Uterus (tissue), 4 donors: ENCODE data around the gene DBNDD2. TPM values are rescaled to one million over a fixed set of nuclear protein-coding genes. Genes with fewer than 3 reads are reported as not detected.

ENCODE experiments used
- DNase-seq, 2 donors: peaks; one replicate each; pipeline ENCODE4 v3.0.0-alpha.2; 2019 to 2020
- H3K27ac ChIP-seq, 2 donors: fragments of 200-600 bp; sonication (generic); 1 replicate in 1 of 2; 2 replicates in 1 of 2; pipeline ENCODE4 v1.5.1; 2016 to 2018
- H3K27me3 ChIP-seq, 2 donors: fragments of 200-600 bp; sonication (generic); one replicate each; pipeline ENCODE4 v1.5.1; 2018 to 2019; ENCODE audit warnings: control low read depth in 1 of 2
- H3K36me3 ChIP-seq, 2 donors: fragments of 200-600 bp; sonication (generic); one replicate each; pipeline ENCODE4 v1.5.1; 2019; ENCODE audit warnings: control low read depth in 1 of 2
- H3K4me1 ChIP-seq, 2 donors: fragments of 200-600 bp; sonication (generic); one replicate each; pipeline ENCODE4 v1.5.1; 2018 to 2019; ENCODE audit warnings: control low read depth in 1 of 2
- H3K4me3 ChIP-seq, 2 donors: fragments of 200-600 bp; sonication (generic); 1 replicate in 1 of 2; 2 replicates in 1 of 2; pipeline ENCODE4 v1.5.1; 2018 to 2019; ENCODE audit warnings: mild to moderate bottlenecking in 1 of 2
- H3K9me3 ChIP-seq, 2 donors: fragments of 200-600 bp; sonication (generic); one replicate each; pipeline ENCODE4 v1.5.1; 2019; ENCODE audit warnings: control low read depth in 1 of 2
- CTCF ChIP-seq, 4 experiments: fragments of 200-600 bp in 2 of 4; fragments of 450-650 bp in 2 of 4; sonication (generic) in 2 of 4; IDR thresholded peaks; one replicate each; pipeline ENCODE4 v1.5.1; 2016 to 2019; ENCODE audit warnings: antibody characterized with exemption in 4 of 4, mild to moderate bottlenecking in 2 of 4, moderate library complexity in 1 of 4
- POLR2A ChIP-seq, 2 donors: fragments of 450-650 bp; IDR thresholded peaks; one replicate each; pipeline ENCODE4 v1.6.1; 2016; ENCODE audit warnings: antibody characterized with exemption in 2 of 2, mild to moderate bottlenecking in 1 of 2, moderate library complexity in 1 of 2
- intact Hi-C: fragments of 100-400 bp; cut with DNase I; formaldehyde crosslinking; loops from one replicate; pipeline ENCODE4 v1.15.1; 2023; ENCODE audit warnings: low total_unique reads
- total RNA-seq, 4 donors: library from RNA; depleted of rRNA in 3 of 4; stranded (reverse); fragments of >200 nt in 3 of 4; gene quantifications; one replicate each; pipeline versions ENCODE4 v1.1.0 to v1.2.4, GENCODE V29; 2014 to 2023
- donor health status: DM: yes; HTN: yes; CAD: no.

The DBNDD2 gene
- total RNA-seq, 4 donors from 2014 or later, result 7.5 to 84.2 (median 62.4) TPM

GRCh38 chr20:45377269-45377668, 30.8 kb upstream of the DBNDD2 start:
- intact Hi-C loops, result no loop called here
- Histone ChIP-seq H3K27ac (no peak overlapping the region), H3K36me3 (no peaks in the 10 kb centered on the region), H3K4me3 (no peak overlapping the region), H3K9me3 (no peaks in the 10 kb centered on the region), H3K27me3 (no peaks in the 10 kb centered on the region), H3K4me1 (no peaks in the 10 kb centered on the region)
- no peak for TF ChIP-seq CTCF (IDR thresholded peaks at IDR 0.05)
- TF ChIP-seq POLR2A (IDR thresholded peaks at IDR 0.05), result no peak
- no peak for DNase-seq

DNA sequence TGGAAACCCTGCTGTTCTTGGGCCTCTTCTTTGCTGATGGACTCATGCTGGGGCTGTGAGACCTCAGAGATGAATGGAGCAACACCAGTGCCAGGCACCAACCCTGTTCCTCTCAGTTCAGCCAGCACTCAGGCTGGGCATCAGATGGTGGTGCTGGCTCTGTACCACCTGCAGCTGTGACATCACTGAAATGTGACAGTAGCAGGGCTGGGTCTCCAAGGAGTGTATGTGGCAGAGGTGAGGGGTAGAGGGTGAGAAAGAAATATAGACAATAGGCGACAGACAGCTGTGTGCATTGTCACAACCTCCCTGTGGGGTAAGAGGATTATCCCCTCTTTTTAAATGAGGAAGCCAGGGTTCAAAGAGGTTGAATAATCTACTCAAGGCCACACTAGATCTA, 29.9 kb upstream of the DBNDD2 start, which contains the start of gene TP53TG5:
TSS of gene TP53TG5 (minus strand) at position 135 of the 400 bp plus-strand sequence. CDS start at position 46, 89 bp downstream.
- DNase-seq, result no peak
- TF ChIP-seq CTCF (IDR thresholded peaks at IDR 0.05), result no peak
- TF ChIP-seq POLR2A (IDR thresholded peaks at IDR 0.05), result no peak
- Histone ChIP-seq H3K9me3 (no peaks in the 10 kb centered on the region), H3K36me3 (no peaks in the 10 kb centered on the region), H3K27ac (no peak within 1 kb of the TSS), H3K4me3 (no peak within 1 kb of the TSS), H3K4me1 (no peaks in the 10 kb centered on the region), H3K27me3 (no peaks in the 10 kb centered on the region)
- intact Hi-C loops, result no loop called here

GRCh38 chr20:45387274-45387673, 20.8 kb upstream of the DBNDD2 start:
- DNase-seq, result no peak
- H3K4me1 ChIP-seq, result no peaks in the 10 kb centered on the region
- intact Hi-C loops, result no loop called here
- no peak overlapping the region for H3K27ac ChIP-seq
- no peak overlapping the region for H3K4me3 ChIP-seq
- H3K27me3 ChIP-seq, result no peaks in the 10 kb centered on the region
- no peaks in the 10 kb centered on the region for H3K36me3 ChIP-seq
- TF ChIP-seq POLR2A (IDR thresholded peaks at IDR 0.05) (no peak), CTCF (IDR thresholded peaks at IDR 0.05) (no peak)
- no peaks in the 10 kb centered on the region for H3K9me3 ChIP-seq

GRCh38 chr20:45390931-45391330, 17.2 kb upstream of the DBNDD2 start:
- H3K4me1 ChIP-seq, result no peaks in the 10 kb centered on the region
- no peaks in the 10 kb centered on the region for H3K36me3 ChIP-seq
- no peak for TF ChIP-seq CTCF (IDR thresholded peaks at IDR 0.05)
- no peak for TF ChIP-seq POLR2A (IDR thresholded peaks at IDR 0.05)
- intact Hi-C loops, result no loop called here
- H3K27me3 ChIP-seq, result no peaks in the 10 kb centered on the region
- no peak overlapping the region for H3K27ac ChIP-seq
- no peak for DNase-seq
- no peak overlapping the region for H3K4me3 ChIP-seq
- H3K9me3 ChIP-seq, result no peaks in the 10 kb centered on the region

DNA sequence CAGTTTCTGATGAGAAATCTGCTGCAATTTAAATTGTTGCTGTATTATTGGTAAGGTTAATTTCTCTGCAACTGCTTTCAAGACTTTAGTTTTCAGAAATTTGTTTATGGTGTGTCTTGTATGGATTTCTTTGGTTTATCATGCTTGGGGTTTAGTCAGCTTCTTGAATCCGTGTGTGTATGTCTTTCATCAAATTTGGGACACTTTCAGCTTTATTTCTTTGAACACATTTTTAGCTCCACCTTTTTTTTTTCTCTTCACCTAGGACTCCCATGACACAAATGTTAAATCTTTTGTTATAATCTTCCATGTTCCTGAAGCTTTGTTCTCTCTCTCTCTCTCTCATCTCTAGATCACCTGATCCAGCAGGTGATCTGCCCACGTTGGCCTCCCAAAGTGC, 16.5 kb upstream of the DBNDD2 start:
- no peak overlapping the region for H3K4me3 ChIP-seq
- no peaks in the 10 kb centered on the region for H3K9me3 ChIP-seq
- no peak overlapping the region for H3K27ac ChIP-seq
- DNase-seq, result no peak
- no peak for TF ChIP-seq CTCF (IDR thresholded peaks at IDR 0.05)
- H3K4me1 ChIP-seq, result no peaks in the 10 kb centered on the region
- H3K27me3 ChIP-seq, result no peaks in the 10 kb centered on the region
- intact Hi-C loops, result no loop called here
- H3K36me3 ChIP-seq, result no peaks in the 10 kb centered on the region
